ENCODE measurements around the gene TCP11. TPM values are rescaled to one million over a fixed set of nuclear protein-coding genes. Genes with fewer than 3 reads are reported as not detected.

The TCP11 gene
- total RNA-seq (not detected), polyA plus RNA-seq (not detected), total RNA-seq (0 reads per million in 6 experiments)

GRCh38 chr6:35141007-35141655 lies at the start of gene TCP11:
TCP11 (minus strand) TSS chr6:35141339; CDS start chr6:35140870, 469 bp downstream.
- H3K27me3 Mint-ChIP-seq: peaks cover 9 to 16% (median 10%) of the 10 kb centered on the region in 5 donors
- POLR2A ChIA-PET: no interaction called here
- no peaks in the 10 kb centered on the region for H3K36me3 Mint-ChIP-seq
- ATAC-seq (peak; percentile 56 to 62), DNase-seq (peak in 8 of 10 donors; percentile 8 to 68 (median 32))
- no peaks in the 10 kb centered on the region for H3K9me3 Mint-ChIP-seq
- H3K27ac Mint-ChIP-seq: peak within 1 kb of the TSS in 5 of 10 donors; percentile 19 to 72 (median 63)
- peak within 1 kb of the TSS; percentile 7 to 77 (median 68) for H3K4me3 Mint-ChIP-seq
- peaks cover 8 to 13% (median 11%) of the 10 kb centered on the region in 4 donors for H3K4me1 Mint-ChIP-seq

GRCh38 chr6:35190306-35190705 lies 49.2 kb upstream of the TCP11 start:
- Mint-ChIP-seq H3K27ac (no peak overlapping the region), H3K27me3 (peaks cover 0 to 18% (median 12%) of the 10 kb centered on the region in 5 donors), H3K9me3 (peaks cover 0 to 2% (median 0%) of the 10 kb centered on the region in 9 donors), H3K36me3 (no peaks in the 10 kb centered on the region), H3K4me1 (no peaks in the 10 kb centered on the region), H3K4me3 (no peak overlapping the region)
- POLR2A ChIA-PET: no interaction called here
- ATAC-seq (no peak), DNase-seq (no peak)

- no peaks in the 10 kb centered on the region for H3K36me3 Mint-ChIP-seq
- no peak overlapping the region for H3K4me3 Mint-ChIP-seq
- no peak overlapping the region for H3K27ac Mint-ChIP-seq
- DNase-seq (no peak), ATAC-seq (no peak)
- POLR2A ChIA-PET: no interaction called here
- H3K9me3 Mint-ChIP-seq: no peaks in the 10 kb centered on the region
- H3K4me1 Mint-ChIP-seq: no peaks in the 10 kb centered on the region
- peaks cover 7 to 26% (median 20%) of the 10 kb centered on the region in 5 donors for H3K27me3 Mint-ChIP-seq
Measured at GRCh38 chr6:35188886-35189285, 47.7 kb upstream of the TCP11 start.

GRCh38 chr6:35186571-35186970 lies 45.4 kb upstream of the TCP11 start:
- POLR2A ChIA-PET: no interaction called here
- H3K4me3 Mint-ChIP-seq: no peak overlapping the region
- no peak overlapping the region for H3K27ac Mint-ChIP-seq
- peaks cover 12 to 41% (median 21%) of the 10 kb centered on the region in 5 donors for H3K27me3 Mint-ChIP-seq
- H3K36me3 Mint-ChIP-seq: no peaks in the 10 kb centered on the region
- H3K4me1 Mint-ChIP-seq: peaks cover 0 to 2% (median 0%) of the 10 kb centered on the region in 4 donors
- DNase-seq (no peak), ATAC-seq (no peak)
- H3K9me3 Mint-ChIP-seq: no peaks in the 10 kb centered on the region

- POLR2A ChIA-PET: no interaction called here
Measured at GRCh38 chr6:35185971-35186370, 44.8 kb upstream of the TCP11 start.

GRCh38 chr6:35185302-35185681 lies 44.2 kb upstream of the TCP11 start:
- H3K4me1 Mint-ChIP-seq: peaks cover 0 to 2% (median 0%) of the 10 kb centered on the region in 4 donors
- no peak overlapping the region for H3K4me3 Mint-ChIP-seq
- POLR2A ChIA-PET: no interaction called here
- H3K36me3 Mint-ChIP-seq: no peaks in the 10 kb centered on the region
- ATAC-seq: no peak
- no peaks in the 10 kb centered on the region for H3K9me3 Mint-ChIP-seq
- peaks cover 12 to 41% (median 21%) of the 10 kb centered on the region in 5 donors for H3K27me3 Mint-ChIP-seq
- H3K27ac Mint-ChIP-seq: no peak overlapping the region
- no peak for DNase-seq

More at GRCh38 chr6:35185971-35186370, 44.8 kb upstream of the TCP11 start:
- peaks cover 0 to 2% (median 0%) of the 10 kb centered on the region in 4 donors for H3K4me1 Mint-ChIP-seq
- peaks cover 12 to 41% (median 21%) of the 10 kb centered on the region in 5 donors for H3K27me3 Mint-ChIP-seq
- no peak overlapping the region for H3K4me3 Mint-ChIP-seq
- no peak overlapping the region for H3K27ac Mint-ChIP-seq
- H3K9me3 Mint-ChIP-seq: no peaks in the 10 kb centered on the region
- DNase-seq (no peak), ATAC-seq (no peak)
- no peaks in the 10 kb centered on the region for H3K36me3 Mint-ChIP-seq

- POLR2A ChIA-PET: no interaction called here
- H3K27ac Mint-ChIP-seq: no peak overlapping the region
- DNase-seq (no peak), ATAC-seq (no peak)
- peaks cover 12 to 41% (median 21%) of the 10 kb centered on the region in 5 donors for H3K27me3 Mint-ChIP-seq
- H3K4me3 Mint-ChIP-seq: no peak overlapping the region
- peaks cover 0 to 2% (median 0%) of the 10 kb centered on the region in 4 donors for H3K4me1 Mint-ChIP-seq
- no peaks in the 10 kb centered on the region for H3K9me3 Mint-ChIP-seq
- H3K36me3 Mint-ChIP-seq: no peaks in the 10 kb centered on the region
Measured at GRCh38 chr6:35184580-35185301, 43.6 kb upstream of the TCP11 start.

GRCh38 chr6:35183935-35184334 lies 42.8 kb upstream of the TCP11 start:
- H3K36me3 Mint-ChIP-seq: no peaks in the 10 kb centered on the region
- DNase-seq (no peak), ATAC-seq (no peak)
- H3K4me1 Mint-ChIP-seq: peaks cover 0 to 2% (median 0%) of the 10 kb centered on the region in 4 donors
- H3K27ac Mint-ChIP-seq: peak overlapping the region in 1 of 10 donors; percentile 11
- no peaks in the 10 kb centered on the region for H3K9me3 Mint-ChIP-seq
- H3K27me3 Mint-ChIP-seq: peaks cover 12 to 41% (median 21%) of the 10 kb centered on the region in 5 donors
- POLR2A ChIA-PET: no interaction called here
- H3K4me3 Mint-ChIP-seq: no peak overlapping the region

- ATAC-seq: no peak
Measured at GRCh38 chr6:35183281-35183680, 42.1 kb upstream of the TCP11 start.

GRCh38 chr6:35181933-35182612 lies 40.9 kb upstream of the TCP11 start:
- Mint-ChIP-seq H3K36me3 (no peaks in the 10 kb centered on the region), H3K4me3 (no peak overlapping the region), H3K9me3 (no peaks in the 10 kb centered on the region), H3K27ac (no peak overlapping the region), H3K4me1 (peaks cover 0 to 2% (median 0%) of the 10 kb centered on the region in 4 donors), H3K27me3 (peaks cover 12 to 32% (median 21%) of the 10 kb centered on the region in 5 donors)
- POLR2A ChIA-PET: no interaction called here
- DNase-seq (no peak), ATAC-seq (no peak)

More at GRCh38 chr6:35183281-35183680, 42.1 kb upstream of the TCP11 start:
- no peak for DNase-seq
- peaks cover 12 to 41% (median 21%) of the 10 kb centered on the region in 5 donors for H3K27me3 Mint-ChIP-seq
- no peaks in the 10 kb centered on the region for H3K36me3 Mint-ChIP-seq
- POLR2A ChIA-PET: no interaction called here
- no peak overlapping the region for H3K4me3 Mint-ChIP-seq
- H3K4me1 Mint-ChIP-seq: peaks cover 0 to 2% (median 0%) of the 10 kb centered on the region in 4 donors
- H3K9me3 Mint-ChIP-seq: no peaks in the 10 kb centered on the region
- H3K27ac Mint-ChIP-seq: no peak overlapping the region

- ATAC-seq: no peak
- Mint-ChIP-seq H3K27ac (no peak overlapping the region), H3K4me1 (peaks cover 0 to 2% (median 0%) of the 10 kb centered on the region in 4 donors), H3K4me3 (no peak overlapping the region), H3K27me3 (peaks cover 12 to 31% (median 22%) of the 10 kb centered on the region in 5 donors), H3K36me3 (no peaks in the 10 kb centered on the region), H3K9me3 (no peaks in the 10 kb centered on the region)
- POLR2A ChIA-PET: no interaction called here
- DNase-seq: no peak
Measured at GRCh38 chr6:35181308-35181932, 40.3 kb upstream of the TCP11 start.

- peaks cover 12 to 35% (median 20%) of the 10 kb centered on the region in 5 donors for H3K27me3 Mint-ChIP-seq
- no peak for ATAC-seq
- no peaks in the 10 kb centered on the region for H3K36me3 Mint-ChIP-seq
- no peak overlapping the region for H3K4me3 Mint-ChIP-seq
- peaks cover 0 to 2% (median 0%) of the 10 kb centered on the region in 4 donors for H3K4me1 Mint-ChIP-seq
- H3K9me3 Mint-ChIP-seq: no peaks in the 10 kb centered on the region
- H3K27ac Mint-ChIP-seq: no peak overlapping the region
- POLR2A ChIA-PET: no interaction called here
- DNase-seq: no peak
Measured at GRCh38 chr6:35179901-35180535, 38.9 kb upstream of the TCP11 start.
